Esophagus squamous epithelium (tissue), 4 donors: ENCODE results near the gene PARD3B.

Experiments
- CTCF ChIP-seq, 6 experiments: fragments of 450-650 bp in 4 of 6; fragments of 200-600 bp in 2 of 6; sonication (generic) in 2 of 6; IDR thresholded peaks; one replicate each; pipeline ENCODE4 v1.5.1; 2016 to 2019; ENCODE audit warnings: antibody characterized with exemption in 6 of 6, mild to moderate bottlenecking in 4 of 6, moderate library complexity in 4 of 6
- POLR2A ChIP-seq, 4 donors: fragments of 450-650 bp; IDR thresholded peaks; one replicate each; pipeline ENCODE4 v1.6.1; 2017; ENCODE audit warnings: antibody characterized with exemption in 4 of 4, mild to moderate bottlenecking in 4 of 4, moderate library complexity in 3 of 4

GRCh38 chr2:205199165-205199850 is 654.0 kb downstream of the PARD3B start:
- no peak for TF ChIP-seq CTCF (IDR thresholded peaks at IDR 0.05)
- TF ChIP-seq POLR2A (IDR thresholded peaks at IDR 0.05): no peak
